ENCODE results near the gene SLCO2A1. TPM values are rescaled to one million over a fixed set of nuclear protein-coding genes. Genes with fewer than 3 reads are reported as not detected.

Gene SLCO2A1
- total and polyA plus RNA-seq, 8 donors, result 1.9 to 121 (median 8.8) TPM

GRCh38 chr3:133881492-133881891 is 148.2 kb downstream of the SLCO2A1 start:
- intact Hi-C loops (cut with DNase I; ENCODE audit: low total_unique reads), result no loop called here
- TF ChIP-seq EP300 (IDR thresholded peaks at IDR 0.05), result no peak
- no peak for TF ChIP-seq POLR2AphosphoS5 (IDR thresholded peaks at IDR 0.05)
- no peak for TF ChIP-seq CTCF (IDR thresholded peaks at IDR 0.05)
- TF ChIP-seq POLR2A (IDR thresholded peaks at IDR 0.05), result no peak
- H3K27me3 ChIP-seq, result no peaks in the 10 kb centered on the region
- peaks cover 0 to 12% (median 4%) of the 10 kb centered on the region in 4 donors for H3K9me3 ChIP-seq
- no peak overlapping the region for H3K27ac ChIP-seq
- no peaks in the 10 kb centered on the region for H3K36me3 ChIP-seq
- H3K4me1 ChIP-seq, result peaks cover 0 to 13% (median 0%) of the 10 kb centered on the region in 4 donors
- WGBS, 5 donors, result 68 to 91% (median 79%) methylated on average over 1 of the region's 1 CpG
- H3K4me3 ChIP-seq, result no peak overlapping the region
- no peak for DNase-seq

- H3K27ac ChIP-seq, result no peak overlapping the region
- H3K4me3 ChIP-seq, result no peak overlapping the region
- no peak for TF ChIP-seq CTCF (IDR thresholded peaks at IDR 0.05)
- TF ChIP-seq POLR2A (IDR thresholded peaks at IDR 0.05), result no peak
- TF ChIP-seq POLR2AphosphoS5 (IDR thresholded peaks at IDR 0.05), result no peak
- no peak for TF ChIP-seq EP300 (IDR thresholded peaks at IDR 0.05)
- peaks cover 0 to 12% (median 4%) of the 10 kb centered on the region in 4 donors for H3K9me3 ChIP-seq
- H3K4me1 ChIP-seq, result peaks cover 0 to 13% (median 0%) of the 10 kb centered on the region in 4 donors
- H3K27me3 ChIP-seq, result no peaks in the 10 kb centered on the region
- H3K36me3 ChIP-seq, result no peaks in the 10 kb centered on the region
- intact Hi-C loops (cut with DNase I; ENCODE audit: low total_unique reads), result no loop called here
- peak in 1 of 2 donors; percentile 15 for DNase-seq
- 88 to 100% (median 94%) methylated on average over 1 to 4 of the region's 4 CpGs for WGBS, 5 donors
These were observed 148.8 kb downstream of the SLCO2A1 start for GRCh38 chr3:133880886-133881455.

- Histone ChIP-seq H3K4me1 (peaks cover 0 to 13% (median 0%) of the 10 kb centered on the region in 4 donors), H3K36me3 (no peaks in the 10 kb centered on the region), H3K27ac (no peak overlapping the region), H3K9me3 (peaks cover 0 to 12% (median 4%) of the 10 kb centered on the region in 4 donors), H3K4me3 (no peak overlapping the region), H3K27me3 (no peaks in the 10 kb centered on the region)
- TF ChIP-seq CTCF (IDR thresholded peaks at IDR 0.05), result no peak
- TF ChIP-seq POLR2AphosphoS5 (IDR thresholded peaks at IDR 0.05), result no peak
- TF ChIP-seq EP300 (IDR thresholded peaks at IDR 0.05), result no peak
- TF ChIP-seq POLR2A (IDR thresholded peaks at IDR 0.05), result no peak
- WGBS, 5 donors, result 78 to 89% (median 83%) methylated on average over 5 of the region's 5 CpGs
- DNase-seq, result peak in 1 of 2 donors; percentile 20
- intact Hi-C loops (cut with DNase I; ENCODE audit: low total_unique reads), result no loop called here
These were observed 149.4 kb downstream of the SLCO2A1 start for GRCh38 chr3:133880287-133880686.

GRCh38 chr3:133878518-133878917 is 151.2 kb downstream of the SLCO2A1 start:
- TF ChIP-seq POLR2AphosphoS5 (IDR thresholded peaks at IDR 0.05), result no peak
- TF ChIP-seq CTCF (IDR thresholded peaks at IDR 0.05), result no peak
- no peak for TF ChIP-seq POLR2A (IDR thresholded peaks at IDR 0.05)
- TF ChIP-seq EP300 (IDR thresholded peaks at IDR 0.05), result no peak
- no peaks in the 10 kb centered on the region for H3K36me3 ChIP-seq
- no peaks in the 10 kb centered on the region for H3K27me3 ChIP-seq
- H3K9me3 ChIP-seq, result peaks cover 0 to 12% (median 4%) of the 10 kb centered on the region in 4 donors
- H3K4me3 ChIP-seq, result no peak overlapping the region
- no peak overlapping the region for H3K27ac ChIP-seq
- WGBS, 5 donors, result 80 to 97% (median 94%) methylated on average over 3 of the region's 3 CpGs
- DNase-seq, result no peak
- peaks cover 0 to 8% (median 0%) of the 10 kb centered on the region in 4 donors for H3K4me1 ChIP-seq
- intact Hi-C loops (cut with DNase I; ENCODE audit: low total_unique reads), result no loop called here

Other genes with a start within 250 kb of the SLCO2A1 start
- 10 to 100 TPM in 2 of 5 donors, 1 to 10 TPM in 3; 5.3 to 54.9 (median 9.3) TPM for gene SRPRB, start 224.1 kb downstream of the SLCO2A1 start, total RNA-seq
- gene SRPRB, start 224.1 kb downstream of the SLCO2A1 start, polyA plus RNA-seq, result 10 to 100 TPM; 16.0 to 28.0 (median 20.4) TPM
- gene RAB6B, start 134.0 kb downstream of the SLCO2A1 start, total RNA-seq, result 1 to 10 TPM in 3 of 5 donors, under 1 TPM in 2; 0.58 to 6.1 (median 1.2) TPM
- 1 to 10 TPM; 1.9 to 7.5 (median 1.9) TPM for gene RAB6B, start 134.0 kb downstream of the SLCO2A1 start, polyA plus RNA-seq
- gene RYK, start 220.9 kb upstream of the SLCO2A1 start, total RNA-seq, result 100 to 1,000 TPM in 1 of 5 donors, 10 to 100 TPM in 4; 41.1 to 128 (median 45.5) TPM
- 10 to 100 TPM; 15.8 to 27.0 (median 26.7) TPM for gene RYK, start 220.9 kb upstream of the SLCO2A1 start, polyA plus RNA-seq